GM18861 (cell line): ENCODE data around the gene NOL9.

ENCODE experiments used
- ATAC-seq: cut with Tn5 transposase; IDR thresholded peaks from one replicate; pipeline ENCODE4 v1.9.1; 2021; ENCODE audit not compliant: unreplicated experiment

Gene NOL9

GRCh38 chr1:6526316-6526715, 28.0 kb downstream of the NOL9 start:
- no peak for ATAC-seq

GRCh38 chr1:6523566-6523965, 30.7 kb downstream of the NOL9 start:
- ATAC-seq: no peak

GRCh38 chr1:6521536-6521935, 32.8 kb downstream of the NOL9 start:
- no peak for ATAC-seq

- ATAC-seq: no peak
These were observed 34.2 kb downstream of the NOL9 start for GRCh38 chr1:6519935-6520671.

- ATAC-seq: no peak
These were observed 34.8 kb downstream of the NOL9 start for GRCh38 chr1:6519491-6519934.

- no peak for ATAC-seq
These were observed 36.9 kb downstream of the NOL9 start for GRCh38 chr1:6517435-6517851.

GRCh38 chr1:6515771-6516170, 38.5 kb downstream of the NOL9 start:
- no peak for ATAC-seq

- ATAC-seq: no peak
These were observed 41.0 kb downstream of the NOL9 start for GRCh38 chr1:6513320-6513801.

GRCh38 chr1:6512908-6513280, 41.4 kb downstream of the NOL9 start:
- no peak for ATAC-seq

- no peak for ATAC-seq
These were observed 41.9 kb downstream of the NOL9 start for GRCh38 chr1:6512245-6512907.

- ATAC-seq: no peak
These were observed 42.6 kb downstream of the NOL9 start for GRCh38 chr1:6511561-6512244.

- no peak for ATAC-seq
These were observed 43.3 kb downstream of the NOL9 start for GRCh38 chr1:6511056-6511455.

GRCh38 chr1:6510493-6510892, 43.8 kb downstream of the NOL9 start:
- ATAC-seq: no peak

- no peak for ATAC-seq
These were observed 44.4 kb downstream of the NOL9 start for GRCh38 chr1:6509919-6510291.

GRCh38 chr1:6509220-6509918, 44.9 kb downstream of the NOL9 start:
- ATAC-seq: no peak

GRCh38 chr1:6508816-6509189, 45.5 kb downstream of the NOL9 start:
- no peak for ATAC-seq

- no peak for ATAC-seq
These were observed 46.0 kb downstream of the NOL9 start for GRCh38 chr1:6508154-6508815.

GRCh38 chr1:6507461-6507911, 46.8 kb downstream of the NOL9 start:
- ATAC-seq: no peak

- no peak for ATAC-seq
These were observed 47.3 kb downstream of the NOL9 start for GRCh38 chr1:6507037-6507428.

- no peak for ATAC-seq
These were observed 47.9 kb downstream of the NOL9 start for GRCh38 chr1:6506210-6507036.
